Measurements from ENCODE around the gene ADSL. TPM values are rescaled to one million over a fixed set of nuclear protein-coding genes. Genes with fewer than 3 reads are reported as not detected.
A peak's percentile ranks its signal among the peaks of the same experiment; 100 is the strongest.

Gene ADSL
- total RNA-seq, 4 donors from 2014 or later: 81.0 to 101 (median 87.2) TPM

- Histone ChIP-seq H3K36me3 (peaks cover 0 to 80% of the 10 kb centered on the region in 2 donors), H3K4me1 (peaks cover 0 to 38% (median 0%) of the 10 kb centered on the region in 3 donors)
Measured at GRCh38 chr22:40428796-40429195, 82.5 kb downstream of the ADSL start.

GRCh38 chr22:40429481-40429880, 83.2 kb downstream of the ADSL start:
- Histone ChIP-seq H3K27ac (no peak overlapping the region), H3K36me3 (peaks cover 0 to 77% of the 10 kb centered on the region in 2 donors), H3K4me3 (no peak overlapping the region), H3K4me1 (peaks cover 0 to 40% (median 0%) of the 10 kb centered on the region in 3 donors), H3K27me3 (no peaks in the 10 kb centered on the region), H3K9me3 (no peaks in the 10 kb centered on the region)
- 83% methylated on average over 1 of the region's 4 CpGs; no CpG with 5 or more reads in 1 of the 2 donors for WGBS, 2 donors (ENCODE audit: low coverage in 1 of 2)
- no peak for ATAC-seq
- TF ChIP-seq CTCF (IDR thresholded peaks at IDR 0.05): no peak
- TF ChIP-seq POLR2AphosphoS5 (IDR thresholded peaks at IDR 0.05): no peak
- TF ChIP-seq EP300 (IDR thresholded peaks at IDR 0.05): no peak
- TF ChIP-seq POLR2A (IDR thresholded peaks at IDR 0.05): no peak

More at GRCh38 chr22:40428796-40429195, 82.5 kb downstream of the ADSL start:
- Histone ChIP-seq H3K27ac (no peak overlapping the region), H3K9me3 (no peaks in the 10 kb centered on the region), H3K4me3 (no peak overlapping the region), H3K27me3 (no peaks in the 10 kb centered on the region)
- 100% methylated on average over 1 to 3 of the region's 4 CpGs for WGBS, 2 donors (ENCODE audit: low coverage in 1 of 2)
- TF ChIP-seq POLR2A (IDR thresholded peaks at IDR 0.05) (no peak), CTCF (IDR thresholded peaks at IDR 0.05) (no peak), EP300 (IDR thresholded peaks at IDR 0.05) (no peak), POLR2AphosphoS5 (IDR thresholded peaks at IDR 0.05) (no peak)
- ATAC-seq: no peak

GRCh38 chr22:40430991-40431390, 84.7 kb downstream of the ADSL start:
- Histone ChIP-seq H3K9me3 (no peaks in the 10 kb centered on the region), H3K36me3 (peaks cover 0 to 72% of the 10 kb centered on the region in 2 donors), H3K27me3 (no peaks in the 10 kb centered on the region), H3K27ac (no peak overlapping the region), H3K4me1 (peaks cover 0 to 41% (median 3%) of the 10 kb centered on the region in 3 donors), H3K4me3 (no peak overlapping the region)
- 89 to 90% methylated on average over 3 to 4 of the region's 4 CpGs for WGBS, 2 donors (ENCODE audit: low coverage in 1 of 2)
- no peak for TF ChIP-seq CTCF (IDR thresholded peaks at IDR 0.05)
- TF ChIP-seq POLR2A (IDR thresholded peaks at IDR 0.05): no peak
- no peak for TF ChIP-seq POLR2AphosphoS5 (IDR thresholded peaks at IDR 0.05)
- no peak for TF ChIP-seq EP300 (IDR thresholded peaks at IDR 0.05)
- no peak for ATAC-seq

DNA sequence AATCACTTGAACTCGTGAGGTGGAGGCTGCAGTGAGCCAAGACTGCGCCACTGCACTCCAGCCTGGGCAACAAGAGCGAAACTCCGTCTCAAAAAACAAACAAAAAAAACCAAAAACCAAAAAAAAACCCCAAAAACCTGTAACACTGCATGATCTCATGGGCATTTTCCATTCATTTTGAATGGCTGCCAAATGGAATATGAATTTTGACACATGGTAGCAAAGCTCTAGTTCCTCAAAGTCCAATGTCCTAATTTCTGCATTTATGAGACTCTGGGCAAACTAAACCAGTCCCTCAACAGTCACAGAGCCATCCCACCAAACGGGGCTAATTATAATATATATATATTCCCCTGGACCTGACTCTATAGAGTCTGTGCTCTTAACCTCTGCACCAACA, 85.9 kb downstream of the ADSL start:
- peaks cover 0 to 60% of the 10 kb centered on the region in 2 donors for H3K36me3 ChIP-seq
- peaks cover 0 to 42% (median 13%) of the 10 kb centered on the region in 3 donors for H3K4me1 ChIP-seq
- WGBS, 2 donors (ENCODE audit: low coverage in 1 of 2): 78 to 81% methylated on average over 3 to 5 of the region's 5 CpGs
- H3K27ac ChIP-seq: no peak overlapping the region
- no peaks in the 10 kb centered on the region for H3K27me3 ChIP-seq
- ATAC-seq: no peak
- no peak for TF ChIP-seq POLR2AphosphoS5 (IDR thresholded peaks at IDR 0.05)
- no peak for TF ChIP-seq CTCF (IDR thresholded peaks at IDR 0.05)
- TF ChIP-seq POLR2A (IDR thresholded peaks at IDR 0.05): no peak
- no peak for TF ChIP-seq EP300 (IDR thresholded peaks at IDR 0.05)
- H3K9me3 ChIP-seq: no peaks in the 10 kb centered on the region
- H3K4me3 ChIP-seq: no peak overlapping the region

DNA sequence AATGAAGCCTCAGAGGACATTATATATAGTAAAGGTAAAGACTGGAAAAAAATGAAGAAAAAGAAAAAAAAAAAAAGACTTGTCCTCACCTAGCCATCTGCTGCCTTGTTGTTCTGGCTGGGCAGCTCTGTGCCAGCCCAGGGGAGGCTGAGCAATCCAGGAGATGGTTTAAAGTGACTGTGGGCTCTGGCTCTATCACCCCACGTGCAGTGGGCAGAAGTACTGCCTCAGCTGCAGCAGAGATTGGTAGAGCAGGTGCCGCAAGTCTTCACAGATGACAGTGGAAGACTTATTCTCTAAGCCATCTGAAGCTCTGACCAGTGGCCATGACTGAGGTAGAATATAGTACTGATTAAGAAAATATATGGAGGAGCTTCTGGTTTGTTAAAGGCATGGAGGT, 86.3 kb downstream of the ADSL start:
- Histone ChIP-seq H3K4me1 (peaks cover 0 to 47% (median 16%) of the 10 kb centered on the region in 3 donors), H3K27ac (peak overlapping the region in 1 of 4 donors; percentile 6), H3K27me3 (no peaks in the 10 kb centered on the region), H3K9me3 (no peaks in the 10 kb centered on the region), H3K36me3 (peaks cover 0 to 56% of the 10 kb centered on the region in 2 donors), H3K4me3 (no peak overlapping the region)
- WGBS, 2 donors (ENCODE audit: low coverage in 1 of 2): 83 to 95% methylated on average over 2 of the region's 2 CpGs
- ATAC-seq: no peak
- TF ChIP-seq EP300 (IDR thresholded peaks at IDR 0.05): no peak
- TF ChIP-seq POLR2A (IDR thresholded peaks at IDR 0.05): no peak
- TF ChIP-seq CTCF (IDR thresholded peaks at IDR 0.05): no peak
- TF ChIP-seq POLR2AphosphoS5 (IDR thresholded peaks at IDR 0.05): no peak
